Measurements from ENCODE around the gene NOVA2. TPM values are rescaled to one million over a fixed set of nuclear protein-coding genes. Genes with fewer than 3 reads are reported as not detected.

The NOVA2 gene
- polyA plus RNA-seq, 1 of the 3 experiments (the other 2 are of a cell fraction) = 1.9 TPM

- peak overlapping the region; percentile 74 for H3K9ac ChIP-seq
- no peak for TF ChIP-seq FOXM1 (IDR thresholded peaks at IDR 0.05; ENCODE audit: low read depth)
- TF ChIP-seq MXI1 (IDR thresholded peaks at IDR 0.05; ENCODE audit: low read depth, low read length) = 0 out of 2 replicates have a peak, but pooled peaks have one; percentile 22
- no peak for TF ChIP-seq REST (IDR thresholded peaks at IDR 0.05; ENCODE audit: low read depth, low read length)
- no peaks in the 10 kb centered on the region for H4K20me1 ChIP-seq (ENCODE audit: insufficient read depth)
- H3K27me3 ChIP-seq (ENCODE audit: insufficient read depth) = no peaks in the 10 kb centered on the region
- H3K79me2 ChIP-seq (ENCODE audit: insufficient read depth) = peaks cover 19% of the 10 kb centered on the region
- H3K27ac ChIP-seq (ENCODE audit: low read depth in 2 of 2, low read length in 1 of 2) = peak overlapping the region; percentile 35 to 47; a peak in 2 of 4 replicates
- H3K4me1 ChIP-seq (ENCODE audit: control insufficient read depth in 1 of 2, insufficient read depth in 2 of 2, low read depth in 1 of 2, low read length in 1 of 2) = peaks cover 0 to 12% of the 10 kb centered on the region in 2 experiments; a peak in 1 of 4 replicates
- POLR2A ChIA-PET = interaction anchor here (0.8 to 1.0 kb wide), 2 partner anchors 93 to 132 kb away, joined by 3 to 5 read pairs; partner anchors contain the start of gene MYPOP
- H3K4me3 ChIP-seq (ENCODE audit: low read depth in 2 of 2, low read length in 1 of 2) = peak overlapping the region; percentile 73 to 84
- DNase-seq = no peak
- H3K36me3 ChIP-seq (replicated peaks in 1 of 2; ENCODE audit: control insufficient read depth in 1 of 2, insufficient read depth in 2 of 2, low read length in 1 of 2) = no peaks in the 10 kb centered on the region
- peaks cover 12% of the 10 kb centered on the region for H3F3A ChIP-seq (replicated peaks; ENCODE audit: insufficient read depth)
- H3K4me2 ChIP-seq = peak overlapping the region; percentile 82
- no peaks in the 10 kb centered on the region for H3K9me3 ChIP-seq
- no peaks in the 10 kb centered on the region for H3K9me2 ChIP-seq
- CTCF ChIA-PET = interaction anchor here (1.0 to 3.5 kb wide), 6 partner anchors 15 to 112 kb away, joined by 3 to 13 read pairs (median 4); no protein-coding TSS in a partner anchor
- WGBS (ENCODE audit: low lambda C conversion rate) = 15% methylated on average over 13 of the region's 13 CpGs
- H2AFZ ChIP-seq (ENCODE audit: low read depth) = peak overlapping the region; percentile 92
These were observed 22.2 kb upstream of the NOVA2 start for GRCh38 chr19:45995715-45996385.

- Histone ChIP-seq H3K9ac (peak within 1 kb of the TSS; percentile 74), H3K9me2 (no peaks in the 10 kb centered on the region), H2AFZ (ENCODE audit: low read depth) (peak within 1 kb of the TSS; percentile 92), H3K27ac (ENCODE audit: low read depth in 2 of 2, low read length in 1 of 2) (peak within 1 kb of the TSS; percentile 35 to 56), H3K4me1 (ENCODE audit: control insufficient read depth in 1 of 2, insufficient read depth in 2 of 2, low read depth in 1 of 2, low read length in 1 of 2) (peaks cover 0 to 12% of the 10 kb centered on the region in 2 experiments; a peak in 1 of 4 replicates), H3K27me3 (ENCODE audit: insufficient read depth) (no peaks in the 10 kb centered on the region), H4K20me1 (ENCODE audit: insufficient read depth) (no peaks in the 10 kb centered on the region), H3K4me2 (peak within 1 kb of the TSS; percentile 82), H3K36me3 (replicated peaks in 1 of 2; ENCODE audit: control insufficient read depth in 1 of 2, insufficient read depth in 2 of 2, low read length in 1 of 2) (no peaks in the 10 kb centered on the region), H3F3A (replicated peaks; ENCODE audit: insufficient read depth) (peaks cover 12% of the 10 kb centered on the region), H3K79me2 (ENCODE audit: insufficient read depth) (peaks cover 19% of the 10 kb centered on the region), H3K9me3 (no peaks in the 10 kb centered on the region), H3K4me3 (ENCODE audit: low read depth in 2 of 2, low read length in 1 of 2) (peak within 1 kb of the TSS; percentile 73 to 84)
- CTCF ChIA-PET = interaction anchor here (1.0 to 1.4 kb wide), 4 partner anchors 20 to 111 kb away, joined by 3 to 5 read pairs (median 3); no protein-coding TSS in a partner anchor
- WGBS (ENCODE audit: low lambda C conversion rate) = 0% methylated on average over 32 of the region's 34 CpGs
- POLR2A ChIA-PET = interaction anchor here (0.6 to 1.0 kb wide), 3 partner anchors 26 to 132 kb away, joined by 3 to 5 read pairs (median 3); partner anchors contain the start of gene MYPOP
- DNase-seq = peak; percentile 95
- TF ChIP-seq POLR2AphosphoS5 (IDR thresholded peaks at IDR 0.05; ENCODE audit: low read depth, low read length) (peak; percentile 91), TEAD4 (IDR thresholded peaks at IDR 0.05; ENCODE audit: borderline replicate concordance, insufficient read depth) (no peak), RFX5 (IDR thresholded peaks at IDR 0.05; ENCODE audit: low read length) (peak; percentile 53; the same call in 1 of the 2 replicates), RAD21 (IDR thresholded peaks at IDR 0.05; ENCODE audit: low read length) (no peak), NRF1 (IDR thresholded peaks at IDR 0.05; ENCODE audit: low read depth, low read length) (peak; percentile 91), CHD2 (IDR thresholded peaks at IDR 0.05; ENCODE audit: low read length, partially characterized antibody) (peak; percentile 93), ELF1 (IDR thresholded peaks at IDR 0.05) (peak; percentile 99), MXI1 (IDR thresholded peaks at IDR 0.05; ENCODE audit: low read depth, low read length) (peak; percentile 97), GABPA (IDR thresholded peaks at IDR 0.05; ENCODE audit: low read depth) (peak; percentile 69), MAX (IDR thresholded peaks at IDR 0.05; ENCODE audit: low read depth) (peak; percentile 87; the same call in 1 of the 2 replicates), RCOR1 (IDR thresholded peaks at IDR 0.05; ENCODE audit: low read length) (no peak), TAF1 (IDR thresholded peaks at IDR 0.05; ENCODE audit: borderline replicate concordance, low read depth, low read length) (peak; percentile 55; the same call in 1 of the 2 replicates)
- TF ChIP-seq, protein P1, sequence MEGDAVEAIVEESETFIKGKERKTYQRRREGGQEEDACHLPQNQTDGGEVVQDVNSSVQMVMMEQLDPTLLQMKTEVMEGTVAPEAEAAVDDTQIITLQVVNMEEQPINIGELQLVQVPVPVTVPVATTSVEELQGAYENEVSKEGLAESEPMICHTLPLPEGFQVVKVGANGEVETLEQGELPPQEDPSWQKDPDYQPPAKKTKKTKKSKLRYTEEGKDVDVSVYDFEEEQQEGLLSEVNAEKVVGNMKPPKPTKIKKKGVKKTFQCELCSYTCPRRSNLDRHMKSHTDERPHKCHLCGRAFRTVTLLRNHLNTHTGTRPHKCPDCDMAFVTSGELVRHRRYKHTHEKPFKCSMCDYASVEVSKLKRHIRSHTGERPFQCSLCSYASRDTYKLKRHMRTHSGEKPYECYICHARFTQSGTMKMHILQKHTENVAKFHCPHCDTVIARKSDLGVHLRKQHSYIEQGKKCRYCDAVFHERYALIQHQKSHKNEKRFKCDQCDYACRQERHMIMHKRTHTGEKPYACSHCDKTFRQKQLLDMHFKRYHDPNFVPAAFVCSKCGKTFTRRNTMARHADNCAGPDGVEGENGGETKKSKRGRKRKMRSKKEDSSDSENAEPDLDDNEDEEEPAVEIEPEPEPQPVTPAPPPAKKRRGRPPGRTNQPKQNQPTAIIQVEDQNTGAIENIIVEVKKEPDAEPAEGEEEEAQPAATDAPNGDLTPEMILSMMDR (IDR thresholded peaks at IDR 0.05) = no peak
- TF ChIP-seq, protein P2, sequence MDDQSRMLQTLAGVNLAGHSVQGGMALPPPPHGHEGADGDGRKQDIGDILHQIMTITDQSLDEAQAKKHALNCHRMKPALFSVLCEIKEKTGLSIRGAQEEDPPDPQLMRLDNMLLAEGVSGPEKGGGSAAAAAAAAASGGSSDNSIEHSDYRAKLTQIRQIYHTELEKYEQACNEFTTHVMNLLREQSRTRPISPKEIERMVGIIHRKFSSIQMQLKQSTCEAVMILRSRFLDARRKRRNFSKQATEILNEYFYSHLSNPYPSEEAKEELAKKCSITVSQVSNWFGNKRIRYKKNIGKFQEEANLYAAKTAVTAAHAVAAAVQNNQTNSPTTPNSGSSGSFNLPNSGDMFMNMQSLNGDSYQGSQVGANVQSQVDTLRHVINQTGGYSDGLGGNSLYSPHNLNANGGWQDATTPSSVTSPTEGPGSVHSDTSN (IDR thresholded peaks at IDR 0.05) = peak; percentile 100; the same call in 1 of the 2 replicates
- TF ChIP-seq, protein P3, sequence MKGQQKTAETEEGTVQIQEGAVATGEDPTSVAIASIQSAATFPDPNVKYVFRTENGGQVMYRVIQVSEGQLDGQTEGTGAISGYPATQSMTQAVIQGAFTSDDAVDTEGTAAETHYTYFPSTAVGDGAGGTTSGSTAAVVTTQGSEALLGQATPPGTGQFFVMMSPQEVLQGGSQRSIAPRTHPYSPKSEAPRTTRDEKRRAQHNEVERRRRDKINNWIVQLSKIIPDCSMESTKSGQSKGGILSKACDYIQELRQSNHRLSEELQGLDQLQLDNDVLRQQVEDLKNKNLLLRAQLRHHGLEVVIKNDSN (IDR thresholded peaks at IDR 0.05; ENCODE audit: borderline replicate concordance, low read depth) = peak; percentile 79; the same call in 1 of the 2 replicates
These were observed 21.5 kb upstream of the NOVA2 start, which contains the start of gene CCDC61 for GRCh38 chr19:45994998-45995714. CCDC61 (plus strand) TSS chr19:45995467; CDS start chr19:46003019, 7,552 bp downstream.
